ENCODE data around the gene CAMK1.
A peak's percentile ranks its signal among the peaks of the same experiment; 100 is the strongest.
"Not testable (repeated sequence)": the region's sequence is repeated elsewhere in the genome, so short reads cannot be mapped to it uniquely, and the experiment has no call there.

CAMK1 gene

GRCh38 chr3:9792405-9793160 lies 22.8 kb upstream of the CAMK1 start, which contains the start of the genes ARPC4 and TADA3:
TSS of gene ARPC4 (plus strand) at chr3:9793082. CDS start at chr3:9793122, 40 bp downstream.
TSS of gene TADA3 (minus strand) at chr3:9792473. CDS start at chr3:9791466, 1,007 bp downstream.
- peak; percentile 95 for DNase-seq

DNA sequence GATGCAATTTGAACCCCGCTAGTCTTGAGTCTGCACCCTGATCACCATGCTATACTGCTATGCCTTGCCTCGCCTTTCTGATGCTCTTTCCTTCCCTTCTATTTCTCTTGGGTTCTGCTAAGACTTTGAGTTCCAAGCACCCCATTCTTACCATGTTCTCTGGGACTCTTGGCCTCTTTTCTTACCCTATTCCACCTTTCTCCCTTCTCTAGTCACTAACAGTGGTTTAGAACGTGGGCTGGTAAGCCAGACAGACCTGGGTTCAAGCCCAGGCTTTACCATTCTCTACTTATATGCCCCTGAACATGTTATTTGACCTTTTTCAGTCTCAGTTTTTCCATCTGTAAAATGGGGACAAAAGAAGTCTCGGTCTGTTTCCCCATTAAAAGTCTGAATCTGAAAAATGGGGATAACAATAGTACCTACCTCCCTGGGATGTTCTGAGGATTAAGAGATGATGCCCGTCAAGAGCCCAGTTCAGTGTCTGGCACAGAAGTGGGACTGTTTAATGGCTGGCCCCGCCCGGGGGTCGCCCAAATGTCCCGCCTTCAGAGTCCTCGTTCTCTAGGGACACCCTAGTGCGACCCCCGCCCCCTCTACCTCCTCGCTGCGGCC lies 22.1 kb upstream of the CAMK1 start:
- DNase-seq, result no peak

DNA sequence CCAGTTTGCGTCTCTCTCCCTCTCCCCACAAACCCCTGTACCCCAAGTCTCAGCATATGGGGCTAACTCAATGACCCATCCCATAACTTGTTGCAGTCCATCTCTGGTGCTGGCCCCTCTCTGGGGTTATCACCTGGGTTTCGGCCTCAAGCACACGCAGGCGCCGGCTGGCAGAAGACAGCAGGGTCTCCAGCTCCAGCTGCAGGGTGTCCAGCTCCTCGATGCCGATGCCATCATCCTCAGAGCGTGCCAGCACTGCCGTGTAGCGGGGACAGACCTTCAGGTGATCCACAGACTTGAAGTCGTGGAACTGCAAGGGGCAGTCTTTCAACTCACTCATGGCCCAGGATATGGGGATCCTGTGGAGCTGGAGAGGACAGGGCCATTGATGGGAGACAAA lies 21.4 kb upstream of the CAMK1 start:
- no peak for DNase-seq

GRCh38 chr3:9787714-9788113 lies 18.0 kb upstream of the CAMK1 start:
- DNase-seq, result no peak

- DNase-seq, result no peak
Measured at GRCh38 chr3:9786825-9787669, 17.3 kb upstream of the CAMK1 start.

GRCh38 chr3:9786209-9786739 lies 16.5 kb upstream of the CAMK1 start:
- DNase-seq, result no peak

DNA sequence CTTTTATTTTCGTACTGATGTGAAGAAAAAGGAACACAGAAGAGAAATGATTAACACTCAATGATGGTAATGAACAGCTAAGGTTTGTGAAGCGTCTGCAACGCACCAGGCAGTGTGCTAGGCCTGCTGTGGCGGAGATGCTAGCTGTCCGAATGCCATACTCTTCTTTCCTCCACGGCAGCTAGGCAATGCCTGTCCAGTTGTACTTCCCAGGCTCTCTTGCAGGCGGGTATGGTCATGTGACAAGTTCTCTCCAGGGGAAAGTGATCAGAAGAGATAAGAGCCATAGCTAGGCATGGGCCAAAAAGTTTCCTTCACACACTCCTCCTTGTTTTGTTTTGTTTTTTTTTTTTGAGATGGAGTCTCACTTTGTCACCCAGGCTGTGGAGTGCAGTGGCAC lies 15.9 kb upstream of the CAMK1 start:
- DNase-seq, result no peak

DNA sequence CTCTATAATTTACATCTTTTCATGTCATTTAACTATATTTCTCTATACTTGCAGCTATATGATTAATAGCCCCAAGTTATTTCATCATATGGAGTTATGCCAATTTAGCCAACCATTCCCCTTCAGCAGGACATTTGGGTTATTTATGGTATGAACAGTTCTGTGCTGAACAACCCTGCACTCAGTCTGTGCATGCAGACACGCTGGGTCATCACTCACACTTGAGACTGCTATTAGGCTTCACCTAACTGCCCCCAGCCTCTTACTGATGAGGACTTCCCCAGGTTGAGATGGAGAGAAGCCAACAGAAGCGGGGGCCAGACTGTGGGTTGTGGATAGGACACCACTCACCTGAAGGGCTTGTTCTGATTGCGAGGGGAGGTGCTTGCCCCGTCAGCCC lies 15.2 kb upstream of the CAMK1 start:
- no peak for DNase-seq

DNA sequence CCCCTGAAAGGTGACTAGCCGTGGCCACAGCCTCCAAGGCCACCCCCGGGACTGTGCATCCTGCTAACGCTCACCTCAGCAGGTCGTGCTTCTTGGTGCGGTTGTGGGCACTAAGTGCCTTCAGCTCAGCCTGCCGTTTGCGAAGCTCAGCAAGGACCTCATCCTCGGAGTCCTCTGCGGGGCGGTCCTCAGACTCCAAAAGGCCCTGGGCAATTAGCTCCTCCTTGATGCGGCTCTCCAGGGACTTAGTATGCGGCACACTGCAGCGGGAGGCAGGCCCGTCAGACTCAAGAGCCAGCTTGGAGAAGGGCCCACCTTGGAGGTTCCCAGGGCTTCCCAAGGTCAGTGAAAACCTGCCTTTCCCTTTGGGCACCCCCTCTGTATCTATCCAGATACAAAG lies 14.2 kb upstream of the CAMK1 start:
- no peak for DNase-seq

GRCh38 chr3:9782770-9783169 lies 13.0 kb upstream of the CAMK1 start:
- DNase-seq, result no peak

DNA sequence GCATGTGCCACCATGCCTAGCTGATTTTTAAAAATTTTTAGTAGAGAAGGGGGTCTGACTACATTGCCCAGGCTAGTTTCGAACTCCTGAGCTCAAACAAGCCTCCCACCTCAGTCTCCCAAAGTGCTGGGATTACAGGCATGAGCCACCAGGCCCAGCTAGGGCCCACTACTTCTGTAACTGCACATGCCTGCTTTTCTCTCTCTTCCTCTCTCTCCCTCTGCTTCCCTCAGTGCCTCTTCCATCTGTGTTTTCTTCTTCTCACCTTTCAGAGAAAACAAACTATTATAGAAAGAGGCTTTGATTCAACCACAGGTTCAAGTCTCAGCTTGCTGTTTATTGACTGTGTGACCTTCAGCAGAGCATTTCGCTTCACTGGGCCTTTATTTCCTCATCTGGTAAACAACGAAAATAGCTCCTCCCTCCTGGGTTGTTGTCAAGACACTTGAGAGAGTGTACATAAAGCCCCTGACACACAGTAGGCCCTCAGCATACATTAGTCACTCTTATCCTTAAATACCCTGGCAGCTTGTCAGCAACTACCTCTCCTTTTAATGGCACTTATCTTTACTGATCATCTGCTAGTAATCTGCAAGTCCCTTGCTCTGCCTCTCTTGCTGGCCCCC lies 12.3 kb upstream of the CAMK1 start:
- no peak for DNase-seq

DNA sequence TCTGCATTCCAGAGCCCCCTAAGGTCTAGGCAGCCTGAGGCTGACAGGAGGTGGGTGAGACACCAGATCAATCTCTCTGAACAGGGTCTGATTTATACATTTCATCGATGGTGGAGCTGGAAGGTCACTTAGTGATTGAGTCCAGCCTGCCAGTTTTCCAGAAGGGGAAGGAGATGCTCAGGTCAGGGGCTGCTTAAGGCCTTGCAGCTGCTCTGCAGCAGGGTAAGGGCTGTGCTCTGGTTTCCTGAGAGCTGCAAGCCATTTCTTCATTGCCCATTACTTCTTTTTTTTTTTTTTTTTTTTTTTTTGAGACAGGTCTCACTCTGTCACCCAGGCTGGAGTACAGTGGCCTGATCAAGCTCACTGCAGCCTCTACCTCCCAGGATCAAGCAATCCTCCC lies 11.8 kb upstream of the CAMK1 start:
- DNase-seq, result no peak

GRCh38 chr3:9780910-9781309 lies 11.2 kb upstream of the CAMK1 start:
- no peak for DNase-seq

DNA sequence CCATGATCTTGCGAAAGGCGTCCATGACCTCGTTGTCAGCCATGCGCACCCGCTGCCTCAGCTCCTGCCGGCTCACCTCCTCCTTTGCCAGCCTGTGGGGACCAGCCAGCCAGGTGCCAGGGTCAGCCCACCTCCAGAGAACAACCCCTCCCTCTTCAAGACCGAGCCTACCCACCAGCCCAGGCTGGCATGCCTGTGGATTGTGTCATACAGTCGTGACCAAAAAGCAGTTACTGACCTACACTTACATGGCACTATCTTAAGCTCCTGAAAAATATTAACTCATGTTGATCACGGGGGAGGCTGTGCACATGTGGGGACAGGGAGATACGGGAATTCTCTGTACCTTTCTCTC lies 10.7 kb upstream of the CAMK1 start:
- no peak for DNase-seq

GRCh38 chr3:9779721-9780457 lies 10.1 kb upstream of the CAMK1 start:
- no peak for DNase-seq

GRCh38 chr3:9779075-9779593 lies 9.4 kb upstream of the CAMK1 start:
- DNase-seq, result no peak

DNA sequence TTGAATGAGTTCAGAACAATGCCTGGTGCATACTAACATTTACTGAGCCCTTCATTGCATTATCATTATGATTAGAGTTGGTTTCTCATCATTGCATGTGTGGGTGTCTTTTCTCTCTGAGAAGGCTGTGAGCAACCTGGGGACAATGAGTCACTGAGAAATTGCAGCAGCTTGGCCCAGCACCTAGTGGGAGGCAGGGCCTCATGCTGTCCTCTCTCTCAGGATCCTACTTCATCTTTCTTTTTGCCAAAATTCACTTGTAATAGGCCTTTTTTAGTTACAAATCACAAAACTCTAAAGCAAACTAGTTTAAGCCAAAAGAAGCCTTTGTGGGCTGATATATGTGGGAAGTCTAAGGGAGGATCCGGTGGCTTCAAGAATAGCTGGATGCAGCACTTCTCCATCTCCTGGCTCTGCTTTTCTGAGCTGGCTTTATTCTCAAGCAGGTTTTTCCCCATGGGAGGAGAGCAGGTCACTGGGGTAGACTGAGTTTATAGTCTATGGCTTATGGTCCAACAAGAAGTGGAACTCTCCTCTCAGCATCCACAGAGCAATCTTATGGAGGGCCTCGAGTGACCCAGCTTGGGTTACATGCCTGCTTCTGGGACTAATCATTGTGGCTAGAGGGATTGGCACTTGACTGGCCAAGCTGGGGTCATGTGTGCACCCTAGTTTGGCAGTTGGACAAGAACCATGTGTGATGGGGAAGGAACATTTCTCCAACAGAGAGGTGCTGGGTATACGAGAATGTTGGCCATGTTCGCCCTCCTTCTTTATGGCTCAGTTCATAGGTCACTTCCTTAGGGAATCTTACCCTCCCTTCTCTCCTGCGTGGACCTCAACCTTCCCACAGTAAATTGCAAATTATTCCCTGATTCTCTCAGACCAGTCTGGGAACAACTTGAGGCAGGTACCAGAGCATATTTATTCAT lies 8.7 kb upstream of the CAMK1 start:
- DNase-seq, result no peak

DNA sequence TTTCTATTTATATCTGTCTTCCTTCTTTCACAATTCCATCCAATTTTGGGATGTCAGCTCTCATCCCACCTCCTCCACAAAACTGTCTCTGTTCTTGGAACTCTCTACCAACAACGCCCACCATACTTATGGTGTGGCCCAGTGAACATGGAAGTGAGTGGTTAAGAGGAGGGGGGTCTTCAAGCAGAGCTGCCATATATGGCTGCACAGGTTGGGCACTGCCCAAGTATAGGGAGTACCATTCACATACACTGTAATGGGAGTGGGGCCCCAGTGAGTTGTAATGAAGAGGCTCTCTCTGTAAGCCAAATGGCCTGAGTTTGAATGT lies 7.9 kb upstream of the CAMK1 start:
- DNase-seq, result no peak

- no peak for DNase-seq
Measured at GRCh38 chr3:9776896-9777693, 7.3 kb upstream of the CAMK1 start.

- not testable (repeated sequence) for DNase-seq
Measured at GRCh38 chr3:9771007-9771406, 1.3 kb upstream of the CAMK1 start.
